Measurements from ENCODE around the gene VCAM1.
A peak's percentile ranks its signal among the peaks of the same experiment; 100 is the strongest.
"Not testable (repeated sequence)": the region's sequence is repeated elsewhere in the genome, so short reads cannot be mapped to it uniquely, and the experiment has no call there.

VCAM1 gene

GRCh38 chr1:100780814-100781213 lies 61.3 kb downstream of the VCAM1 start:
- no peak for DNase-seq

GRCh38 chr1:100781728-100782127 lies 62.2 kb downstream of the VCAM1 start:
- not testable (repeated sequence) for DNase-seq

- DNase-seq: no peak
Measured at GRCh38 chr1:100782473-100783039, 63.0 kb downstream of the VCAM1 start.

- DNase-seq: peak; percentile 74
Measured at GRCh38 chr1:100785470-100786052, 66.0 kb downstream of the VCAM1 start.

- DNase-seq: no peak
Measured at GRCh38 chr1:100786870-100787269, 67.3 kb downstream of the VCAM1 start.

Measured in fibroblast of skin of abdomen (primary cell).